Measurements from ENCODE around the gene ZNRF3. TPM values are rescaled to one million over a fixed set of nuclear protein-coding genes. Genes with fewer than 3 reads are reported as not detected.

Gene ZNRF3
- total and polyA plus RNA-seq, 2 donors: 1.1 to 1.3 TPM

GRCh38 chr22:28950617-28951411 lies 67.4 kb downstream of the ZNRF3 start:
- H3K36me3 ChIP-seq (ENCODE audit: control insufficient read depth in 2 of 2, insufficient read depth in 2 of 2, low read length in 1 of 2): no peaks in the 10 kb centered on the region
- peak in 1 of 9 donors; percentile 19 for DNase-seq (ENCODE audit: low read depth in 6 of 9, low spot score in 9 of 9)
- peaks cover 8 to 9% of the 10 kb centered on the region in 2 donors for H3K9me3 ChIP-seq (ENCODE audit: control insufficient read depth in 2 of 2, insufficient read depth in 1 of 2, low read length in 1 of 2)
- H3K4me1 ChIP-seq (ENCODE audit: control insufficient read depth in 2 of 2, insufficient read depth in 2 of 2, low read length in 2 of 2): peaks cover 4 to 8% of the 10 kb centered on the region in 2 donors
- WGBS: 94% methylated on average over 7 of the region's 7 CpGs
- no peak overlapping the region for H3K4me3 ChIP-seq (ENCODE audit: low read length in 2 of 2)
- peaks cover 70 to 75% of the 10 kb centered on the region in 2 donors for H3K27me3 ChIP-seq (ENCODE audit: control insufficient read depth in 2 of 2, insufficient read depth in 1 of 2, low read length in 1 of 2)
- peak overlapping the region in 1 of 2 donors; percentile 36 for H3K27ac ChIP-seq (ENCODE audit: low read depth in 1 of 2, low read length in 1 of 2)

- Histone ChIP-seq H3K27ac (ENCODE audit: low read depth in 1 of 2, low read length in 1 of 2) (no peak overlapping the region), H3K9me3 (ENCODE audit: control insufficient read depth in 2 of 2, insufficient read depth in 1 of 2, low read length in 1 of 2) (peaks cover 6 to 10% of the 10 kb centered on the region in 2 donors), H3K4me1 (ENCODE audit: control insufficient read depth in 2 of 2, insufficient read depth in 2 of 2, low read length in 2 of 2) (peaks cover 10 to 16% of the 10 kb centered on the region in 2 donors), H3K27me3 (ENCODE audit: control insufficient read depth in 2 of 2, insufficient read depth in 1 of 2, low read length in 1 of 2) (peaks cover 68 to 76% of the 10 kb centered on the region in 2 donors), H3K36me3 (ENCODE audit: control insufficient read depth in 2 of 2, insufficient read depth in 2 of 2, low read length in 1 of 2) (no peaks in the 10 kb centered on the region), H3K4me3 (ENCODE audit: low read length in 2 of 2) (no peak overlapping the region)
- DNase-seq (ENCODE audit: low read depth in 6 of 9, low spot score in 9 of 9): no peak
- 97% methylated on average over 7 of the region's 7 CpGs for WGBS
Observed at GRCh38 chr22:28951530-28951929, 68.2 kb downstream of the ZNRF3 start.

- peaks cover 67 to 78% of the 10 kb centered on the region in 2 donors for H3K27me3 ChIP-seq (ENCODE audit: control insufficient read depth in 2 of 2, insufficient read depth in 1 of 2, low read length in 1 of 2)
- H3K36me3 ChIP-seq (ENCODE audit: control insufficient read depth in 2 of 2, insufficient read depth in 2 of 2, low read length in 1 of 2): no peaks in the 10 kb centered on the region
- DNase-seq (ENCODE audit: low read depth in 6 of 9, low spot score in 9 of 9): no peak
- H3K4me3 ChIP-seq (ENCODE audit: low read length in 2 of 2): no peak overlapping the region
- H3K9me3 ChIP-seq (ENCODE audit: control insufficient read depth in 2 of 2, insufficient read depth in 1 of 2, low read length in 1 of 2): peaks cover 2 to 10% of the 10 kb centered on the region in 2 donors
- WGBS: 92% methylated on average over 8 of the region's 8 CpGs
- H3K4me1 ChIP-seq (ENCODE audit: control insufficient read depth in 2 of 2, insufficient read depth in 2 of 2, low read length in 2 of 2): peaks cover 12 to 18% of the 10 kb centered on the region in 2 donors
- H3K27ac ChIP-seq (ENCODE audit: low read depth in 1 of 2, low read length in 1 of 2): no peak overlapping the region
Observed at GRCh38 chr22:28951969-28952521, 68.7 kb downstream of the ZNRF3 start.

- H3K36me3 ChIP-seq (ENCODE audit: control insufficient read depth in 2 of 2, insufficient read depth in 2 of 2, low read length in 1 of 2): no peaks in the 10 kb centered on the region
- H3K27ac ChIP-seq (ENCODE audit: low read depth in 1 of 2, low read length in 1 of 2): no peak overlapping the region
- peaks cover 67 to 86% of the 10 kb centered on the region in 2 donors for H3K27me3 ChIP-seq (ENCODE audit: control insufficient read depth in 2 of 2, insufficient read depth in 1 of 2, low read length in 1 of 2)
- H3K9me3 ChIP-seq (ENCODE audit: control insufficient read depth in 2 of 2, insufficient read depth in 1 of 2, low read length in 1 of 2): peaks cover 2 to 7% of the 10 kb centered on the region in 2 donors
- H3K4me1 ChIP-seq (ENCODE audit: control insufficient read depth in 2 of 2, insufficient read depth in 2 of 2, low read length in 2 of 2): peaks cover 12 to 18% of the 10 kb centered on the region in 2 donors
- DNase-seq (ENCODE audit: low read depth in 6 of 9, low spot score in 9 of 9): peak in 1 of 9 donors; percentile 20
- no peak overlapping the region for H3K4me3 ChIP-seq (ENCODE audit: low read length in 2 of 2)
- WGBS: 86% methylated on average over 2 of the region's 2 CpGs
Observed at GRCh38 chr22:28952857-28953256, 69.5 kb downstream of the ZNRF3 start.

GRCh38 chr22:28953403-28953802 lies 70.0 kb downstream of the ZNRF3 start:
- 86% methylated on average over 2 of the region's 2 CpGs for WGBS
- no peak for DNase-seq (ENCODE audit: low read depth in 6 of 9, low spot score in 9 of 9)
- Histone ChIP-seq H3K27me3 (ENCODE audit: control insufficient read depth in 2 of 2, insufficient read depth in 1 of 2, low read length in 1 of 2) (peaks cover 68 to 86% of the 10 kb centered on the region in 2 donors), H3K4me1 (ENCODE audit: control insufficient read depth in 2 of 2, insufficient read depth in 2 of 2, low read length in 2 of 2) (peaks cover 12 to 18% of the 10 kb centered on the region in 2 donors), H3K9me3 (ENCODE audit: control insufficient read depth in 2 of 2, insufficient read depth in 1 of 2, low read length in 1 of 2) (peaks cover 0 to 3% of the 10 kb centered on the region in 2 donors), H3K4me3 (ENCODE audit: low read length in 2 of 2) (no peak overlapping the region), H3K36me3 (ENCODE audit: control insufficient read depth in 2 of 2, insufficient read depth in 2 of 2, low read length in 1 of 2) (no peaks in the 10 kb centered on the region), H3K27ac (ENCODE audit: low read depth in 1 of 2, low read length in 1 of 2) (no peak overlapping the region)

GRCh38 chr22:28953976-28954880 lies 70.9 kb downstream of the ZNRF3 start:
- no peak for DNase-seq (ENCODE audit: low read depth in 6 of 9, low spot score in 9 of 9)
- H3K4me1 ChIP-seq (ENCODE audit: control insufficient read depth in 2 of 2, insufficient read depth in 2 of 2, low read length in 2 of 2): peaks cover 12 to 18% of the 10 kb centered on the region in 2 donors
- H3K4me3 ChIP-seq (ENCODE audit: low read length in 2 of 2): no peak overlapping the region
- H3K27ac ChIP-seq (ENCODE audit: low read depth in 1 of 2, low read length in 1 of 2): no peak overlapping the region
- peaks cover 74 to 87% of the 10 kb centered on the region in 2 donors for H3K27me3 ChIP-seq (ENCODE audit: control insufficient read depth in 2 of 2, insufficient read depth in 1 of 2, low read length in 1 of 2)
- 95% methylated on average over 6 of the region's 6 CpGs for WGBS
- H3K36me3 ChIP-seq (ENCODE audit: control insufficient read depth in 2 of 2, insufficient read depth in 2 of 2, low read length in 1 of 2): no peaks in the 10 kb centered on the region
- H3K9me3 ChIP-seq (ENCODE audit: control insufficient read depth in 2 of 2, insufficient read depth in 1 of 2, low read length in 1 of 2): peaks cover 0 to 3% of the 10 kb centered on the region in 2 donors

- Histone ChIP-seq H3K4me1 (ENCODE audit: control insufficient read depth in 2 of 2, insufficient read depth in 2 of 2, low read length in 2 of 2) (peaks cover 12 to 16% of the 10 kb centered on the region in 2 donors), H3K27ac (ENCODE audit: low read depth in 1 of 2, low read length in 1 of 2) (no peak overlapping the region), H3K4me3 (ENCODE audit: low read length in 2 of 2) (no peak overlapping the region), H3K27me3 (ENCODE audit: control insufficient read depth in 2 of 2, insufficient read depth in 1 of 2, low read length in 1 of 2) (peaks cover 74 to 91% of the 10 kb centered on the region in 2 donors), H3K9me3 (ENCODE audit: control insufficient read depth in 2 of 2, insufficient read depth in 1 of 2, low read length in 1 of 2) (peaks cover 0 to 3% of the 10 kb centered on the region in 2 donors), H3K36me3 (ENCODE audit: control insufficient read depth in 2 of 2, insufficient read depth in 2 of 2, low read length in 1 of 2) (no peaks in the 10 kb centered on the region)
- DNase-seq (ENCODE audit: low read depth in 6 of 9, low spot score in 9 of 9): peak; percentile 50 to 94 (median 75)
- WGBS: 5% methylated on average over 5 of the region's 5 CpGs
Observed at GRCh38 chr22:28955817-28956216, 72.4 kb downstream of the ZNRF3 start.

GRCh38 chr22:28956506-28956905 lies 73.1 kb downstream of the ZNRF3 start:
- no peak overlapping the region for H3K4me3 ChIP-seq (ENCODE audit: low read length in 2 of 2)

More at GRCh38 chr22:28956506-28956905, 73.1 kb downstream of the ZNRF3 start:
- Histone ChIP-seq H3K4me1 (ENCODE audit: control insufficient read depth in 2 of 2, insufficient read depth in 2 of 2, low read length in 2 of 2) (peaks cover 12 to 16% of the 10 kb centered on the region in 2 donors), H3K27me3 (ENCODE audit: control insufficient read depth in 2 of 2, insufficient read depth in 1 of 2, low read length in 1 of 2) (peaks cover 68 to 92% of the 10 kb centered on the region in 2 donors), H3K36me3 (ENCODE audit: control insufficient read depth in 2 of 2, insufficient read depth in 2 of 2, low read length in 1 of 2) (no peaks in the 10 kb centered on the region), H3K9me3 (ENCODE audit: control insufficient read depth in 2 of 2, insufficient read depth in 1 of 2, low read length in 1 of 2) (peaks cover 0 to 3% of the 10 kb centered on the region in 2 donors), H3K27ac (ENCODE audit: low read depth in 1 of 2, low read length in 1 of 2) (no peak overlapping the region)
- no peak for DNase-seq (ENCODE audit: low read depth in 6 of 9, low spot score in 9 of 9)
- WGBS: 28% methylated on average over 1 of the region's 1 CpG

Measured in thymus (tissue), 11 donors.